Measurements from ENCODE around the gene GNL3L.

DNA sequence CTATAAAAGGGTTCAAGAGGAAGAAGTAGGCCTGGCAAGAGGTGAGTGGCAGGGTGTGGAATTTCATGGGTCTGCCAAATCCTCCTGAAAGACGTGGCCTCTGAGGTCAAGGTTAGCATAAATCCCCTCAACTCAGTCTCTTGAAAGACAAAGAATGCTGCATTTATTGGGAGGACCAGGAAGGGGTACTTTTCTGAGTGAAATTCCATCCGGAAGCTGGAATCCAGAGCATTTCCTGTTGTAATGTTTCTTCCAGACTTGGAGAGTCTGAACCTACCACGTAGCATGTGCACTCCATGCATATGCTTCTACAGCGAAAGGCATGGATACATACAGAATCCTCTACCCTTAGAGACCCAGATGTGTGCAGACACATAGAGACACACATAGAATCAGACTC is 20.6 kb upstream of the GNL3L start:
- TF ChIP-seq, protein P1, sequence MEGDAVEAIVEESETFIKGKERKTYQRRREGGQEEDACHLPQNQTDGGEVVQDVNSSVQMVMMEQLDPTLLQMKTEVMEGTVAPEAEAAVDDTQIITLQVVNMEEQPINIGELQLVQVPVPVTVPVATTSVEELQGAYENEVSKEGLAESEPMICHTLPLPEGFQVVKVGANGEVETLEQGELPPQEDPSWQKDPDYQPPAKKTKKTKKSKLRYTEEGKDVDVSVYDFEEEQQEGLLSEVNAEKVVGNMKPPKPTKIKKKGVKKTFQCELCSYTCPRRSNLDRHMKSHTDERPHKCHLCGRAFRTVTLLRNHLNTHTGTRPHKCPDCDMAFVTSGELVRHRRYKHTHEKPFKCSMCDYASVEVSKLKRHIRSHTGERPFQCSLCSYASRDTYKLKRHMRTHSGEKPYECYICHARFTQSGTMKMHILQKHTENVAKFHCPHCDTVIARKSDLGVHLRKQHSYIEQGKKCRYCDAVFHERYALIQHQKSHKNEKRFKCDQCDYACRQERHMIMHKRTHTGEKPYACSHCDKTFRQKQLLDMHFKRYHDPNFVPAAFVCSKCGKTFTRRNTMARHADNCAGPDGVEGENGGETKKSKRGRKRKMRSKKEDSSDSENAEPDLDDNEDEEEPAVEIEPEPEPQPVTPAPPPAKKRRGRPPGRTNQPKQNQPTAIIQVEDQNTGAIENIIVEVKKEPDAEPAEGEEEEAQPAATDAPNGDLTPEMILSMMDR (IDR thresholded peaks at IDR 0.05; ENCODE audit: low read depth, low read length, poor library complexity, severe bottlenecking), result no peak
- TF ChIP-seq EZH2phosphoT487 (IDR thresholded peaks at IDR 0.05; ENCODE audit: borderline replicate concordance, low read length), result no peak
